ENCODE results near the gene PLA2G2F.
A peak's percentile ranks its signal among the peaks of the same experiment; 100 is the strongest.

PLA2G2F gene

DNA sequence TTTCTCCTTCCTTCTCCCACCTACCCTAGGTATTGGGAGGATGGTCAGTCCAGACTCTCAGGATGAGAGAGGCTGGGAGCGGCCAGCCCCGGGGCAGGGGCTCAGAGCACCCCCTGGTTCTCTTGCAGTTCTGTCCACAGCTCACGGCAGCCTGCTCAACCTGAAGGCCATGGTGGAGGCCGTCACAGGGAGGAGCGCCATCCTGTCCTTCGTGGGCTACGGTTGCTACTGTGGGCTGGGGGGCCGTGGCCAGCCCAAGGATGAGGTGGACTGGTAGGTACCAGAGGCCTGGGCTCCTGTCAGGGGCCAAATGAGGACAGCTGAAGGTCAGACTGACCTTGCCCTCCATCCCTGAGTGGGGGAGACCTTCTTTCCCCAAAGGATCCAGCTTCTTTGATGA lies 4.2 kb downstream of the PLA2G2F start:
- DNase-seq (ENCODE audit: low read depth), result no peak

DNA sequence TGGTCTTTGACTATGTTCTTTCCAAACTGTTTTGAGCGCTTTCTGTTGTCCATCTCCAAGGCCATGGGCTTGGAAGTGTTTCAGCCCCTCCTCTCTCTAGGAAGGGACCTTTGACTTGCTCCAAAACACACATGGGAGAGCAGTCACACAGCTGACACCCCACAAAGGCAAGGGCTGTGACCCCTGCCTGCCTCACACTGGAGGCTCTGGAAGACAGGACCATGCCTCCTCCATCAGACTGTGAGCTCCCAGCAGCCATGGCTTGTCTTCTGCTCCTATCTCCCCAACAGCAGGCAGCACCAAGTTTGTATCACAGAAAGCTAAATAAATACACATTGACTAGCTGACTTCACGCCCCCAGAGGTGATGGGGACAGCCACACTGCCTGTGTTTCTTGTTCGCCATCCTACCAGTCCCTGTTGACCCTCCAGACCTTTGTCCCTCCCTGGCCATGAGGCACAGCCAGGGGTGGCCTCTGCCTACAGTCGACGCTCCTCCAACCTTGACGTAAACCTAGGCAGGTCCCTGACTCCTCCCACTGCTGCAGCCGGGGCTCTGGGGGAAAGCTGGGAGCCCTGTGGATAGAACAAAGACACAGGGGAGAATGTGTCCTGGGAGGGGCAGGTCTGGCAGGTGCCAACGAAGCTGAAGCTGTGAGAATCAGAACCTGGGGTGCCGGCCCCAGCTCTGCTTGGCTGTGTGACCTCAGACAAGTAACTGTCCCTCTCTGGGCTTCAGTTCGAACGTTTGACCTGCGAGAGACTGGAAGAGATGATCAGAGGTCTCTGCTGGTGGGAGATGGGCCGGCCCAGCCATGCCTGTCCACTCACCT lies 4.8 kb downstream of the PLA2G2F start:
- DNase-seq (ENCODE audit: low read depth), result no peak

DNA sequence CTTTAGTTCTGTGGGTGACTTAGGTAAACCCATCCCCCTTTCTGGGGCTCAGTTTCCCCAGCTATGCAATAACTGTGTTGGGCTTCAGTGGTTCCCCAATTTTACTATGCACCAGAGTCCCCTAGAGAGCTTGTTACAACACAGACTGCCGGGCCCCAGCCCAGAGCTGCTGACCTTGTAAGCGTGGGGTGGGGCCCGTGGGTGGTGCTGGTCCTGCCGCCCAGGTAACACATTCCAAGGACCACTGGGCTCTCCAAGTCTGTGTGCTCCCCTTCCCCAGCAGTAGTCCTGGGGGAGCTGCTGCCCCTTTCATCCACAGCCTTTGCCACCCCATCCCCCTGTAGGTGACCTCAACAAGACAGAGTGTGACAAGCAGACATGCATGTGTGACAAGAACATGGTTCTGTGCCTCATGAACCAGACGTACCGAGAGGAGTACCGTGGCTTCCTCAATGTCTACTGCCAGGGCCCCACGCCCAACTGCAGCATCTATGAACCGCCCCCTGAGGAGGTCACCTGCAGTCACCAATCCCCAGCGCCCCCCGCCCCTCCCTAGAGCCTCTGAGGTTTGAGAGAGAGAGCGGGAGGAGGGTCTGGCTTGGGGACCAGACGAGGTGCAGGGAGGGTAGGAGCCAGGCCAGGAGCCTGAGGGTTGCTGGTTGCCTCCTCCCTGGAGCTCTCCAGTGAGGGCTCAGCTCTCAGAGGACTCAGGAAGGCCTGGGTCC lies 8.9 kb downstream of the PLA2G2F start:
- no peak for DNase-seq (ENCODE audit: low read depth)

DNA sequence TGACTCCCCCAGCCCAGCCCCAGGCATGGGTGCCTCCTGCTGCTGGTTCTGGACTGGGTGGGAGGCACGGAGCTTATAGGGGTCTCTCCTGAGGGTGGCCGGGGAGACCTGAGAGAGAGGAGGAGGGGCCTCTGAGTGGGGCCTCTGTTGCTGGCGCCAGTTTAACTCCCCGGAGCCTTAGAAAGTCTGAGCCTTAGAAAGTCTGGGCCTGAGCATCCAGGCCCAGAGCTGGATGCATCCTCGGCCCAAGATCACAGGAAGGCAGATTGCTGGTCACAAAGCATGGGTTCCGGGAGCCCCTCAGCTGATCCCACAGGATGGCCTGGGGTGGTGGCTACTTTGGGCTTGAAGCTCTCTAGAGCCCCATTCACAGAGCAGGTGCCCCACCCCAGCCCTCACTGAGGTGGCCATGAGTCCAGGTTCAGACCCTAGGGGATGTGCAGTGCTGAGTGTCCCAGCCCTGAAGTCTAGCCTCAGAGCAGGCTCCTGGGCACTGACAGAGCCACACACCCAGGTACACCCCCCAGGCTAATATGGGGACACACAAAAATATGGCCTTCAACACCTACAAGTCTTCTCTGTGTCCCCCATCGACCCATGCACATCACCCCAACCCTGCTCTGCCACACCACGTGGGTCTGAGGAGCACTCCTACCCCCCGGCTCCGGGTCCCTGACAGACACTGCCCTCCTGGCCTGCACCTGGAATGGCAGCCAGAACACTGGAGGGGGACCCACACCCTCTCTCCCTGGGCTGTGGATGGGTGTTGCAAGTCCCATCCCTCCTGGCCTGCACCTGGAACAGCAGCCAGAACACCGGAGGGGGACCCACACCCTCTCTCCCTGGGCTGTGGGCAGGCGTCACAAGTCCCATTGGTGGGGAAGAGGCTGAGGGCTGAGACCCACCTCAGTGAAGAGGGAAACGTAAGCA lies 9.7 kb downstream of the PLA2G2F start:
- no peak for DNase-seq (ENCODE audit: low read depth)

DNA sequence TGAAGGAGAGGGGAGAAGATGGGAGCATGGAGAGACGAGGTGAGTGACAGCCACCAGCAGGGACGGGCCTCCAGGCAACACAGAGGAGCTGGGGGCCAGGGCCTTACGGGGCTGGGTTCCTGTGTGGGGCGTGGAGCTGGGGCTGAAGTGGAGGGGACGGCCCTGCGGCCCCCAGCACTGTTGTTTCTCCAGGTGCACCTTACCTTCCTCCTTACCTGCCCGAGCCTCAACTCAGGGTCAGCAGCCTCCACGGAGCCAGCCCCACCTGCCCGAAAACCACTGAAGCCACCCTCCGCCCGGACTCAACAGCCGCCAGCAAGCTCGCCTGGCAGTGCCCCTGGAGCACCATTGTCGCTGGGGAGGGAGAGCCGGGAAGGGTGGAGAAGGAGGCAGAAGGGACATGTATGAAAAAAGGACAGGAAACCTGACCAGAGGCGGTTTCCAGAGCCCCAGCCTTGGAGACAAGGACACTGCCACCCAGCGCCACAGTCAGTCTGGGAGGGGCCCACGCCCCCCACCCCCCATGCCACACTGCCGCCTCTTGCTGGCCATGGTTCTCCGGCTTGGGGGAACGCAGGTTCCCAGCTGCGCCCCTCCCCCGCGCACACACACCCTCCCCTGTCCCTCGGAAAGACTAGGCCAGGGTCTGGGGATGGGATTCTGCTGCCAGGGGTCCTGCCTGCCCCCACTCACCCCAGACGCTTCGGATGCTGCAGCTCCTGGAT lies 10.6 kb downstream of the PLA2G2F start:
- no peak for DNase-seq (ENCODE audit: low read depth)

DNA sequence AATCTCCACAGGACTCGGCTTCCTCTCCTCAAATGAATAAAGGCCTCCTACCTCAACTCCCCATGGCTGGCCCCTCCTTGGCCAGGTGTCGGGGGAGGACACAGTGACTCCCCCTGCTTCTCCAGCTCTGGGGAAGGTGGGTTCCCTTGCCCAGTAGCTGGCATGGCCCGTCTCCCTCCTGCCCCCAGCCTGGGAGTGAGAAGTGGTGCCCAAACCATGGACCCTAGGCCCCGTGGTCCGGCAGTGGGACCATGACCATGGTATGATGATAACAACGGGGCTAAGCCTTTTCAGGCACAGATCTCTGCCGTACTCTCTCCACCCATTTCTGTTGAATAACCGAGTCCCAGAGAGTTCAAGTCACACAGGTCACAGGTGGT lies 11.2 kb downstream of the PLA2G2F start:
- no peak for DNase-seq (ENCODE audit: low read depth)

DNA sequence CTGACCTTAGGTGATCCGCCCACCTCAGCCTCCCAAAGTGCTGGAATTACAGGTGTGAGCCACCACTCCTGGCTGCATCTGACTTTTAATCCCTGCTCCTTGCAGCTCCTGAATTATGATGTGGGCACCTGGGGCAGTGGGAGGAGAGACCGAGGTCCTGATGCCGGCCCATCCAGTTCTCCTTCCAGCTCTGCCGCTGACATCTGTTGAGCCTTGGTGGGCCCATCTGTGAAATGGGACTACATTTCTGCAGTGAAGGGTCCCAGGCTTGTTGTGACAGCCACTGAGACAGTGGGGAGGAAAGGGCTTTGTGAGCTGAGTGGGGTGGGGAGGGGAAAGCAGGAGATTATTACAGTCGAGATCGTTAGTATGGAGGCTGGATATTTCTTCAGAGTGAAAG lies 11.8 kb downstream of the PLA2G2F start:
- DNase-seq (ENCODE audit: low read depth), result no peak

DNA sequence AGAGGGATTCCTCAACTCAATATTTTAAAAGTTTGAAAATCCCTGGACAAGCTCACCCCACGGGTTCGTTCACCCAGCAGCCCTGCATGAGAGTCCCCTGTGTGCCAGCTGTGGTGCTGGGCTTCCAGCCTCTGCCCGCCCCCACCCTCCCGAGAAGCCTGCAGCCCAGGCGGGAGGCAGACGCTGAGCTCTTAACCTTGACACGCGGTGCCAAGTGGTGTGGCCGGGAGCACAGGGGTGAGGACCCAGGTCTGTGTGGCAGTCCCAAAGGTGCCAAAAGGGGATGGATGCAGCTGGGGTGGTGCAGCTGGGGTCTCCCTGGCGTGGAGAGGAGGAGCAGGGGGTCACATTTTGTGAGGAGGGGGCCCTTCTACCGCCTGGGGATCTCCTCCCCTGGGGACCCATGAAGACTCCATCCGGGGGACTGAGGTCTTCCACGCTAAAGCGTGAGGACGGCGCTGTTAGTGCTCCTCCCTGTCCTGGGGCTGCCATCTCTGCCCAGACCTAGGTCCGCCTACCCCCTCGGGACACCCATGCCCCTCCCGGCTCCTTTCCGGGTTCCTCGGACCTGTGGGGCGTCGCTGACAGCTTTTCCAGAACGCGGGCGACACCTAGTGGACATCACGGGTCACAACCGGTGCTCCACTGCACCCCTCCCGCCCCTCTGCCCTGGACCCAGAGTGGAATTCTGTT lies 12.9 kb downstream of the PLA2G2F start:
- peak; percentile 75 for DNase-seq (ENCODE audit: low read depth)

DNA sequence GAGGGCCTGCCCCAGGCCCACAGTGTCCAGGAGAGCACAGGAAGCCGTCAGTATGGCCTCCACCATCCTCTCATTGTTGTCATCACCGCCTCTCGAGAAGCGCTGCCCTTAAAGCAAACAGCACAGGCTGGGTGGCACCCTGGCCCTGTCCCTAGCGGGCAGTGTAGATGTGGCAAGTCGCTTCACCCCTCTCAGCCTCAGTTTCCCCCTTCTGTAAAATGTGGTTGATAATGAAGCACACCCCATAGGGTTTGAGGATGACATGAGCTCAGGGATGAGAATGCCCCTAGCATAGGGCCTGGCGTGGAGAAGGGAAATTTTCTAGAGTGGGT lies 13.4 kb downstream of the PLA2G2F start:
- no peak for DNase-seq (ENCODE audit: low read depth)

DNA sequence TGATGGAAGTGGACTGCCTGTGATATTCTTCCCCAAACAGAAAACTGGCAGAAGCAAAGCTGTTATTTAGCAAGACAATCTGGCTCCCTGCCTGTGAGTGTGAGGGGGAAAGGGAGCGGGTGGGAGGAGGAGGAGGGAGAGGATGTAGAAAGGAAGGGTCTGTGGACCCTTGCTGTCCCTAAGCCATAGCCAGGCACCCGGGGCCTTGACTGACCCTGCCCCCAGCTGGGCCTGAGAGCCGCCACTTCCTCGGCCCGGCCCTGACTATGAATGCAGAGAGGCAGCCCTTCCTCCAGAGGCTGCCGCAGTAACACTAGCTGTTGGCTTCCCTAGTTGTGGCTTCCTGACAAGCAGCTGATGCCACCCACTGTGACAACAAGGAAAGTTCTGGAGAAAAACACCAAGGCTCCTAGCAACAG lies 13.9 kb downstream of the PLA2G2F start:
- DNase-seq (ENCODE audit: low read depth), result no peak

DNA sequence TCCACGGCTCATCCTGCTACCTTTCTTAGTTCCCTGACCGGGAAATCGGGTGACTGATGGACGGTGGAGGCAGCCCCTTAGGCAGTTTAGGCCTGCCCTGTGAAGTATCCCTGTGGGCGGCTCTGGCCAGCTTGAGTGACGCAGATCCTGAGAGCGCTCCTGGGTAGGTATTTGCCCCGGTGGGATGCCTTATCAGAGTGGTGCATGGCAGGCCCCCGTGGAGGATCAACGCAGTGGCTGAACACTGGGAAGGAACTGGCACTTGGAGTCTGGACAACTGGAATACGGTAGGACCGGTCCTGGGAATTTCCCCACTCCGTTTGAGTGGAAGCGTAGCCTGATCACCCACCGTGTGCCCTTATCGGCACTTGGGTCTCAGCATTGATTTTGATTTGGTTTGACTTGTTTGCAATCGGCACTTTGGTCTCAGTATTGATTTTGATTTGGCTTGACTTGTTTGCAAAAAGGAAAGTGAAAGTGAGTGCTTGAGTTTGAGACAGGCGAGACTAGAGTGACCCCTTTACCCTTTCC lies 15.2 kb downstream of the PLA2G2F start:
- no peak for DNase-seq (ENCODE audit: low read depth)

DNA sequence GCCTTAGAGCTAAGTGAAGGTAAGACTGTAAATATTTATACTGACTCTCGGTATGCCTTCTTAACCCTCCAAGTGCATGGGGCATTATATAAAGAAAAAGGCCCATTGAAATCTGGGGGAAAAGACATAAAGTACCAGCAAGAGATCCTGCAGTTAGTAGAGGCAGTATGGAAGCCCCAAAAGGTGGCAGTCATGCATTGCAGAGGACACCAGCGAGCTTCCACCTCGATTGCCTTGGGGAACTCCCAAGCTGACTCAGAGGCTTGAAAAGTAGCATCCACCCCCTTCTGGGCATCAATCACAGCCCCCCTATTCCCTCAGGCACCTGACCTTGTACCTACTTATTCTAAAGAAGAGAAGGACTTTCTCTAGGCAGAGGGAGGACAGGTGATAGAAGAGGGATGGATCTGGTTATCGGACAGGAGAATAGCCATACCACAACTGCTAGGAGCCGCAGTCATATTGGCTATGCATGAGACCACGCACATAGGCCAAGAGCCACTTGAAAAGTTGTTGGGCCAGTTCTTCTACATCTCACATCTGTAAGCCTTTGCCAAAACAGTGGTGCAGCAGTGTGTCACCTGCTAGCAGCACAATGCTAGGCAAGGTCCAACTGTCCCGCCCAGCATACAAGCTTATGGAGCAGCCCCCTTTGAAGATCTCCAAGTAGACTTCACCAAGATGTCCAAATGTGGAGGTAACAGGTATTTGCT lies 19.4 kb downstream of the PLA2G2F start:
- no peak for DNase-seq (ENCODE audit: low read depth)

DNA sequence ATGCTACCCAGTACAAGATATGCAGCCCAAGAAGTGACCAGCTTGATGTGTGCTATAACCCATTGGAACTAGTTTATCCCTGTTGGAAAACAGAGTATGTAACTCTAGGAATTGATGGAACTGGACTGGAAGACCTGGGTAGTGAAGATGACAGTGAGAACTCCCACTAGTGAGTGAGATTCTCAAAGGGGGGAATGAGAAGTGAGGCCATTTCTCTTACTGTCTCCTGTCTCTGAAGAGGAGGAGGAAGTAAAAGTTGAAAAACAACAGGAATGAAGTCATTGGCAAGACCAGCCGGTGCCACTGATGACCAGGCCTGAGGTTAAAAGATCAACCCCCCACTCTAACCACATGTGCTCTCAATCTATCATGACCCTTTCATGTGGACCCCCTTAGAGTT lies 20.9 kb downstream of the PLA2G2F start:
- DNase-seq (ENCODE audit: low read depth), result no peak

DNA sequence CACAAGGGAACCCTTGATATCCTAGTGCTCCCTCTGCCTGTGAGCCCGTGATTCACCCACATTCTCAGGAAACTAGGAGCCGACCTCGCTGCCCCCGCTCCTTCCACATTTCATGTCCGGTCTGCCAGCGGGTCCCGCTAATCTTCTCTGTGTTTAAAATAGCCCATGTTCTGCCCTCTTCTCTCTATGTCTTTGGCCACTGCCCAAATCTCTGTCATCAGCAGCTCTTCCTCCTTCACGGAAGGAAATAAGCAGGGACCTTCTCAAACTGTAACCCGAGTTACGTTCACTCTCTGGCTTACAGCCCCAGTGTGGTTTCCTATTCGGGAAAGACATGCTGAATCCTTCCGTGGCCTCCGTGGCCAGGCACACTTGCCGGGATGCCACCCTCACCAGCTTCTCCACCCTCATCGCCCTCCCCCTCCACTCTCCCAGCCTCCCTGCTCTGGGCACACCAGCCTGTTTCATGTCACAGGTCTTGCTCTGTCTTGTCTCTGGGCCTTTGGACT lies 25.6 kb downstream of the PLA2G2F start:
- DNase-seq (ENCODE audit: low read depth), result no peak

DNA sequence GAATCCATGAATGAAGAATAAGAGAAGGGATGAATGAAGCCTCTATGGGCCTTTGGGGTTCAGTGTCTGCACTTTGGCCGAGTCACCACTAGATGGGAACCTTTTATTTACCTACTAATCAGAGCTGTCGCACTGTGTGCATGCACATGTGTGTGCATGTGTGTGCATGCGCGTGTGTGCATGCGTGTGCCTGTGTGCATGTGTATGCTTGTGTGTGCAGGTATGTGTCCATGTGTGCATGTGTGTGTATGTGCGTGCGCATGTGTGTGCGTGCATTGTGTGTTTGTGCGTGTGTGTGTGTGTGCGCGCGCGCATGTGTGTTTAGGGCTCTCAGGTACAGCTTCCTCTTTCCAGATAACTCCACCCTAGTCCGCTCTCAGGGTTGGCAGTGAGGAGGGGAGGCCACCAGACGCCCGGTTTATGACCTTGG lies 26.4 kb downstream of the PLA2G2F start:
- peak; percentile 3 for DNase-seq (ENCODE audit: low read depth)

DNA sequence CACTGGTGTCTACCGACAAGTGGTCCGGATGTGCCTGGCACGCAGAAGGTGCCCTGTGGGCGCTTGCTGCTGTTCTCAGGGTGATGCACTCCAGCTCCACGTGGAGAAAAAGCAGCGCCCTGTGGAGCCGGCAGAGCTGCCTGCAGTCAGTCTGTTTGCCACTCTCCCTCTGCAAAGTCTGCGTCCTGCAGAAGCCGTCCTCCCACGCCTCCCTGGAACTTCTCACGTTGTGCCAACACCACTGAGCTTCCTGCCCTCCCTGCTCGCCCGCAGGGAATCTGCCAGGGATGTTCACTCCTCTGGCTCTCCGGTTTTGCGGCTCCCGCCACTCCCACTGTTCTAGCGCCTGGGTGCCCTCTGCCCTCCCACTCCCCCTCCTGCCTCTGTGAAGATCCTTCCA lies 26.9 kb downstream of the PLA2G2F start:
- DNase-seq (ENCODE audit: low read depth), result no peak

DNA sequence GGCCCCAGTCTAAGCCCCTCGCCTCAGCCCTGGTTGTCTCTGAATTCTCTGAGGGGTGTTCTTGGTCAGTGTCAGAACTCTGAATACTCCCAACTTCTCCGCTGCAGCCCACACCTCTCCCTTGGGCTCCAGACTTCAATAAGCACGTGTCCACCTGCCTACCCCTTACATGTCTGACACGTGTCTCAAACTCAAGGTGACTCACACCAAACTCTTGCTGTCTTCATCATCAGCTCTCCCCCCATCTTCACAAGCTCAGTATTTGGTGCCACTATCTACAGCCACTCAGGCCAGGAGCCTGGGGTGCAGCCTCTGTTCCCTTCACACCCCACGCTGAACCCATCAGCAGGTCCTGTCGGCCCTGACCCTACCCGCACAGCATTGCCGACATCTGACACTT lies 28.0 kb downstream of the PLA2G2F start:
- DNase-seq (ENCODE audit: low read depth), result no peak

DNA sequence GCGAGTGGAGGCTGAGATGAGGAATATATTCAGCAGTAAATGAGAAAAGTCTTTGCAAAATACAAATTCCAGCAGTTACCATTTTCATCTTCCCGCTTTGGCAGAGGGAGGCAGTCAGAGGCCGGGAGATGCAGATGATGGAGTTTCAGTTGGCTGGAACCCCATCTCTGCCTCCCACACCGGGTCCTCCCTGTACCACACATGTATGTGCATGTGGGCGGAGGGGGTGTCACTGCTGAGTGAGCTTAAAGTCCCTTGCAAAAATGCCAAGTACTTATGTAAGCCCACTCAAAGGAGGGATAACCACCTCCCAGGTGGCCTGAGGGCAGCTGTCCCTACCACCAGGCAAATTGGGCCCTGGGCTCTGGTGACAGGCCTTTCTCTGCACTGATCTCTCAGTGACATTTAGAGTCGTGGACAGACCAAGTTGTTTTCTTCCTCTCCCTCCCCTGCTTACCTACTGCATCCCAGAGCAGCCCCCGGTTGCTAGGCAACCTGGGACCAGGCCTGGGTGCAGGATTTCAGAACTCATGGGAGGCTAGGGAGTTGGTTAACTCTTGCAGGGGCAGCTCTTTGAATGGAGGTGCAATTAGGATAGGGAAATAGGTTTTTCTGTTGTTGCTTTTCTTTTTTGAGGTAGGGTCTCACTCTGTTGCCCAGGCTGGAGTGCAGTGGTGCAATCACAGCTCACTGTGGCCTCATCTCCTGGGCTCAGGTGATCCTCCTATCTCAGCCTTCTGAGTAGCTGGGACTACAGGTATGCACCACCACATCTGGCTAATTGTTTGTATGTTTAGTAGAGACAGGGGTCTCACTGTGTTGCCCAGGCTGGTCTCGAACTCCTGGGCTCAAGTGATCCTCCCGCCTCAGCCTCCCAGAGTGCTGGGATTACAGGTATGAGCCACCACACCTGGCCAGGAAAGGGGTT lies 29.7 kb downstream of the PLA2G2F start:
- no peak for DNase-seq (ENCODE audit: low read depth)

DNA sequence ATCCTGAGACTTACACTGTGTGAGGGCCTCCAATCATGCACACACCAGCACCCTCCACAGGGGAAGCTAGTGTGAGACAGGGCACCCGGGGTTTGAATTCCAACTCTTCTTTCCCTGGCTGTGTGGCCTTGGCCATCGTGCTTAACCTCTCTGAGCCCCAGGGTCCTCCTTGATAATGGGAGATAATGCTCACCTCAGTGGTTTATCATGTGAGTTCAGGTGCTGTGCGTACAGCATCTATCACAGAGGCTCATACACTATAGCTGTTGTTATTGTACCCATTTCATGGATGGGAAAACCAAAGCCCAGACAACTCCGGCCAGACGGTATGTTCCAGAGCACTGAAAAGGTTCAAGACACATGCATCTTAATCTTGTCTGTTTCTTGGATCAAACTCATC lies 30.8 kb downstream of the PLA2G2F start:
- DNase-seq (ENCODE audit: low read depth), result no peak
